Immature natural killer cell (primary cell): ENCODE measurements around the gene NUP88. TPM values are rescaled to one million over a fixed set of nuclear protein-coding genes. Genes with fewer than 3 reads are reported as not detected.
A peak's percentile ranks its signal among the peaks of the same experiment; 100 is the strongest.

Experiments
- DNase-seq, 3 donors: peaks; one replicate each; pipeline ENCODE4 v3.0.0; 2022; ENCODE audit warnings: mixed read lengths in 1 of 3
- H3K27ac Mint-ChIP-seq, 6 donors: one replicate each; pipeline ENCODE4 v1.8.0; 2020; ENCODE audit warnings: mixed read lengths in 6 of 6, mild to moderate bottlenecking in 5 of 6, inconsistent platforms in 4 of 6, moderate library complexity in 3 of 6
- H3K27me3 Mint-ChIP-seq, 3 donors: one replicate each; pipeline ENCODE4 v1.8.0; 2020 to 2021; ENCODE audit warnings: low read depth in 3 of 3, mild to moderate bottlenecking in 3 of 3, mixed read lengths in 3 of 3, moderate library complexity in 3 of 3, inconsistent platforms in 1 of 3
- H3K36me3 Mint-ChIP-seq, 3 donors: one replicate each; pipeline ENCODE4 v1.8.0; 2020; ENCODE audit warnings: mixed read lengths in 3 of 3, inconsistent platforms in 2 of 3, mild to moderate bottlenecking in 2 of 3
- H3K4me1 Mint-ChIP-seq, 2 donors: one replicate each; pipeline ENCODE4 v1.8.0; 2020; ENCODE audit warnings: inconsistent platforms in 2 of 2, mild to moderate bottlenecking in 2 of 2, mixed read lengths in 2 of 2, moderate library complexity in 1 of 2
- H3K4me3 Mint-ChIP-seq, 5 donors: one replicate each; pipeline ENCODE4 v1.8.0; 2020; ENCODE audit warnings: mild to moderate bottlenecking in 5 of 5, mixed read lengths in 5 of 5, inconsistent platforms in 3 of 5, moderate library complexity in 3 of 5
- H3K9me3 Mint-ChIP-seq, 6 donors: one replicate each; pipeline ENCODE4 v1.8.0; 2020; ENCODE audit warnings: mild to moderate bottlenecking in 6 of 6, mixed read lengths in 6 of 6, inconsistent platforms in 4 of 6, moderate library complexity in 3 of 6
- polyA plus RNA-seq, 3 donors: library from polyadenylated mRNA; unstranded; fragments of 300-500 nt; fragmentation: Illumina TruSeq; gene quantifications; one replicate each; pipeline ENCODE4 v1.2.3, GENCODE V29; 2021

The NUP88 gene
- polyA plus RNA-seq, 3 donors from 2014 or later: 73.7 to 93.1 (median 77.7) TPM

DNA sequence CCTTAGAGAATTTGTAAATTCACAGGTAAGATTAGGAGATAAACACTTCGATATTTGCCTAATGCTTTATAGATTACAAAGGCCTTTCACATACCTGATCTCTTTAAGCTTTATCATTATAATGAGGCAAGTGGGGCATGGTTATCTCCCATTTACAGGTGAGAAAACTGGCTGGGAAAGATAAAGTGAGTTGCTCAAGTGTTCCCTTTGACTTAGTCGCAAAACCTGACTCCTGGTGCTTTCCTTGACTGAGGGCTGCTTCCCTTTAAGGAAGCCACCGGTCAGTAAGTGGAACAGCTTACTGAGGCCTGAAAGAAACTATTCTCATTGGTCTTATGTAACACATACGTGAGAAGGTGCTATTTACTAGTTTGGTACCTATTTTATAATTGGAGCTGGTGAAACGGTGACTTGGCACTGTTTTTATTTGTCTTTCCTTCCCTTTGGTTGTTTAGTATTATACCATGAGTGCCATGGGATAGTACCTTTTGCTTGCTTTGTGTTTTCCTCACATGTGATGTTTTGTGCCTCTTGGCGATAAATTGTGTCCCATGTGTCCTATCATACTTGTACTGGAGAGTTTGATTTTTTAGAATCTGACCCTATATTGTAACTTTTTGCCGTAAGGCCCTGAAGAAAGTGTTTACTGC lies 57.2 kb downstream of the NUP88 start:
- Mint-ChIP-seq H3K36me3 (peaks cover 5 to 37% (median 18%) of the 10 kb centered on the region in 3 donors), H3K4me3 (no peak overlapping the region), H3K27me3 (peaks cover 2 to 3% (median 2%) of the 10 kb centered on the region in 3 donors), H3K4me1 (no peaks in the 10 kb centered on the region), H3K27ac (no peak overlapping the region), H3K9me3 (no peaks in the 10 kb centered on the region)
- DNase-seq: no peak

DNA sequence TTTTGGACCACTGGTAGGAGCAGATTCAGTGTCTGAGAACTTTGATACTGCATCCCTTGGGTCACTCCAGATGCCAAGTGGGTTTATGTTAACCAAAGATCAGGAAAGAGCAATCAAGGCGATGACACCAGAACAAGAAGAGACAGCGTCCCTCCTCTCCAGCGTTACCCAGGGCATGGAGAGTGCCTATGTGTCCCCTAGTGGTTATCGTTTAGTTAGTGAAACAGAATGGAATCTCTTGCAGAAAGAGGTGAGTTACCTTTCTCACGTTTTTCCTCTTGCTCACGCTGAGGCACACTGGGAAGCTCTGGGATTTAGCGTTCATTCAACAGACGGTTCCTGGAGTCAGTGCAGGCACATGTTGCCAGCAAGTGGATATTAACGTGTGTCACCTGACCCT lies 58.0 kb downstream of the NUP88 start:
- no peaks in the 10 kb centered on the region for H3K4me1 Mint-ChIP-seq
- H3K9me3 Mint-ChIP-seq: no peaks in the 10 kb centered on the region
- H3K36me3 Mint-ChIP-seq: peaks cover 5 to 37% (median 18%) of the 10 kb centered on the region in 3 donors
- peak overlapping the region in 1 of 6 donors; percentile 55 for H3K27ac Mint-ChIP-seq
- H3K4me3 Mint-ChIP-seq: no peak overlapping the region
- no peak for DNase-seq
- H3K27me3 Mint-ChIP-seq: peaks cover 2 to 3% (median 2%) of the 10 kb centered on the region in 3 donors

DNA sequence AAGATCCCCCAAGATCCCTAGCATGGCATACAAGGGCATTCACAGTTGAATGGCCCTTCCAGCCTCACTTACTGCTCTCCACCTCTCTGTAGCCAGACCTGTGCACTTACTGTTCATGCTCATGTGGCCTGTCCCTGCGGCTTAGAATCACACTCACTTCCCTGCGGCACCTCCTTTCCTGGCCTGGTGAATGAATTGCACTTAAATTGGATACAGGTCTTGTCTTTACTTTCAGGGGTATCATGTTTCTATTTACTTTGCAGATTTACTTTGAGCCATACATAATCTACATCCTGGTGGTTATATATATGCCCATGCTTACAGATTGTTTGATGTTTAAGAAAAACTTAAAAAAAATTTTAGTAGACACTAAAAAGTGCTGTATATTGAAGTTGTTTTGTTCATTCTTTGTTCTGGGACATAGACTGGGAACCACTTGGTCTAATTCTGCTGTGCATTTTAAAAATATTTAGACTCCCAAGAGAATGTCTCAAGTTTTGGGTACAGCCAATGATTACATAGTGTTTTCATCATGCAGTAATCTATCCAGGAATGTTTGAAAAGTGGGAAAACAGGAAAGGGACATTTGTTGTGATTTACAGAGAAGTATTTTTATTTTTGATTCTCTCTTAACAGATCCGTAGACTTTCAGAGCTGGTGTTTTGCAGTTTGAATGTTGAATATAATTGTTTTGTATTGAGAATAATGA lies 63.9 kb downstream of the NUP88 start:
- Mint-ChIP-seq H3K27me3 (peaks cover 2 to 5% (median 2%) of the 10 kb centered on the region in 3 donors), H3K9me3 (no peaks in the 10 kb centered on the region), H3K27ac (peak overlapping the region in 3 of 6 donors; percentile 43 to 55 (median 50)), H3K4me1 (no peaks in the 10 kb centered on the region), H3K36me3 (peaks cover 16 to 32% (median 21%) of the 10 kb centered on the region in 3 donors), H3K4me3 (no peak overlapping the region)
- DNase-seq: no peak

DNA sequence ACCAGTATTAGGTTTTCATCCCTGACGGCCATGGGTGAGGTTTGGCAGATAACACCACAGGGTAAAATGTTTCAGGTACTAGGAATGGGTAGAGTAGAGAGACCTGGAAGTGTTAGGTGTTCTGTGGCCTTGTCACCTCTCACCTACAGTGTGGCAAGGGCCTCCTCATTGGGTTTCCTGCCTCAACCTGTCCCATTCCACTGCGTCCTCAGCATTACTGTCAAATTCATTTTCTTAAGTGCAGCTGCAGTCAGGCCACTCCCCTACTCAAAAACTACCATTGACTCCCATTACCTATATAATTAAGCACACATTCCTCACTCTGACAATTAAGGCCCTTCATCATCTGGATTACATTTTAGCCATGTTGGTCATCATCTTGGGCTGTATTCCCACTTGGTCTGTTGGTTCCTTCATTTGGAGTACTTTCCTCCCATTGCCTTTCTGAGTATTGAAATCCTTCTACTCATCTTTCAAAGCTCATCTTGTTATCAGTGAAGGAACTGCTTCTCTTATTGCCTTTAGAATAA lies 64.5 kb downstream of the NUP88 start:
- DNase-seq: no peak
- peak overlapping the region in 3 of 6 donors; percentile 17 to 55 (median 43) for H3K27ac Mint-ChIP-seq
- H3K27me3 Mint-ChIP-seq: peaks cover 0 to 5% (median 2%) of the 10 kb centered on the region in 3 donors
- H3K4me1 Mint-ChIP-seq: no peaks in the 10 kb centered on the region
- peaks cover 18 to 28% (median 23%) of the 10 kb centered on the region in 3 donors for H3K36me3 Mint-ChIP-seq
- H3K9me3 Mint-ChIP-seq: no peaks in the 10 kb centered on the region
- no peak overlapping the region for H3K4me3 Mint-ChIP-seq

DNA sequence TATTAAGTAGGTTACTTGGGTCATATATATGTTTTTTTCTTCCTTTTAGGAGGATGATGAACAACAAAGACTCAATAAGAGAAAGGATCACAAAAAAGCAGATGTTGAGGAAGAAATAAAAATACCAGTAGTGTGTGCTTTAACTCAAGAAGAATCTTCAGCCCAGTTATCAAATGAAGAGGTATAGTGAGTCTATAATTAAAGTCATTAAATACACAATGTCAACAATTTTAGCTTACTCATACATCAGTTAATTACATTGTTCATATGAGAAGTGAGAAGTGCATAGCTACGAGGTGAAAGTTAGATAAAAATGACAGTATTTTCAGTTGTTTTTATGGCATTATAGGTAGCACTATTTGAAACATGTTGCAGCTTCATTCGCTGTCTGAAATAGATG lies 65.2 kb downstream of the NUP88 start:
- Mint-ChIP-seq H3K4me3 (no peak overlapping the region), H3K27me3 (peaks cover 0 to 5% (median 1%) of the 10 kb centered on the region in 3 donors), H3K36me3 (peaks cover 18 to 30% (median 23%) of the 10 kb centered on the region in 3 donors), H3K4me1 (no peaks in the 10 kb centered on the region), H3K27ac (peak overlapping the region in 2 of 6 donors; percentile 39 to 74), H3K9me3 (no peaks in the 10 kb centered on the region)
- no peak for DNase-seq

DNA sequence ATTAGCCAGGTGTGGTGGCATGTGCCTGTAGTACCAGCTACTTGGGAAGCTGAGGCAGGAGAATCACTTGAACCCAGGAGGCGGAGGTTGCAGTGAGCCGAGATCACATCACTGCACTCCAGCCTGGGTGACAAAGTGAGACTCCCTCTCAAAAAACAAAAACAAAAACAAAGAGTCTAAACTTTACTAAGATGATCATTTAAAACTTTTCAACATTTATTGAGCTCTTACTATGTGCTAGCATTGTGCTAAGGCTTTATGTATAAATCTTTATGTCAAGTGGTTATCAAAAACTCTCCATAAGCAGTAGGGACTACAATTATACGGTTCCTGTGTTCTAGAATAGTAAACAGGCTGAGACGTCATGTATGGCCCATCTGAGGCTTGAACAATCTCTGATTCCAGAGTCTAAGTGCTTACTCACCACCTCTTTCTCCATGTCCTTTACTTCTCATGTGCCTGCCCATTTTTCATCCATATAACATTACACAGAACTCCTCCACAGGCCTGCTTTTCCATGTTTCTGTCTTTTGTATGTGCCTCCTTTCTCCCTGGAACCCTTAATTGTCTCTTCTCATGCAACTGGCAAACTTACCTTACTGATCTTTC lies 66.7 kb downstream of the NUP88 start:
- no peak for DNase-seq
- Mint-ChIP-seq H3K4me1 (no peaks in the 10 kb centered on the region), H3K36me3 (peaks cover 18 to 39% (median 27%) of the 10 kb centered on the region in 3 donors), H3K4me3 (no peak overlapping the region), H3K27ac (peak overlapping the region in 1 of 6 donors; percentile 1), H3K9me3 (no peaks in the 10 kb centered on the region), H3K27me3 (peaks cover 0 to 5% (median 0%) of the 10 kb centered on the region in 3 donors)

DNA sequence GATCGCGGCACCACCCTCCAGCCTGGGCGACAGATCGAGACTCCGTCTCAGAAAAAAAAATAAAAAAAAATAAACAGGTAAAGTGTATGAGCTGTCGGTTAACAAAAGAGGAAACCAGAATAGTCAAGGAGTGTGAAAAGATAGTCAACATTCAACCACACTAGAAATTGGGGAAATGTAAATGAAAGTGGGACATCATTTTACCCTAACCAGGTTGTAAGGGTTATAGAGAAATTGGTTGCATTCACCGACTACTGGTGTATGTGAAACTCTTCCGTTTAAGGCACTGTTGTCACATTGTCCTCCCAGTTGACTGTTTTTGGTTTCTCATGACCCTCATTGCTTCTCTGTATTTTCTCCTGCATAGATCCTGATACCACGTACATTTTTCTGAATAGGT lies 74.5 kb downstream of the NUP88 start:
- no peak for DNase-seq
- Mint-ChIP-seq H3K27ac (peak overlapping the region in 5 of 6 donors; percentile 2 to 75 (median 5)), H3K36me3 (peaks cover 7 to 21% (median 8%) of the 10 kb centered on the region in 3 donors), H3K27me3 (peaks cover 0 to 3% (median 0%) of the 10 kb centered on the region in 3 donors), H3K4me1 (peaks cover 2 to 9% of the 10 kb centered on the region in 2 donors), H3K9me3 (no peaks in the 10 kb centered on the region), H3K4me3 (no peak overlapping the region)

Other genes starting within 250 kb of the NUP88 start
- gene ZNF594, start 227.8 kb downstream of the NUP88 start, polyA plus RNA-seq: 1 to 10 TPM in 1 of 3 donors, under 1 TPM in 1, not detected in 1; 0.54 to 2.1 TPM
- 1 to 10 TPM; 5.9 to 7.3 (median 6.5) TPM for gene SCIMP, start 184.8 kb downstream of the NUP88 start, polyA plus RNA-seq
- gene RABEP1, start 137.4 kb downstream of the NUP88 start, polyA plus RNA-seq: 10 to 100 TPM; 21.7 to 43.8 (median 27.8) TPM
- gene RPAIN, start 520 bp upstream of the NUP88 start, polyA plus RNA-seq: 10 to 100 TPM; 21.4 to 32.7 (median 22.5) TPM
- 100 to 1,000 TPM; 187 to 305 (median 226) TPM for gene C1QBP, start 19.5 kb upstream of the NUP88 start, polyA plus RNA-seq
- gene DHX33, start 49.3 kb upstream of the NUP88 start, polyA plus RNA-seq: 1 to 10 TPM in 1 of 3 donors, under 1 TPM in 2; 0.15 to 1.4 (median 0.81) TPM
- gene DERL2, start 66.5 kb upstream of the NUP88 start, polyA plus RNA-seq: 100 to 1,000 TPM; 101 to 111 (median 108) TPM
- gene MIS12, start 66.9 kb upstream of the NUP88 start, polyA plus RNA-seq: 10 to 100 TPM; 20.8 to 32.6 (median 24.1) TPM
- gene NLRP1, start 164.8 kb upstream of the NUP88 start, polyA plus RNA-seq: 10 to 100 TPM in 2 of 3 donors, 1 to 10 TPM in 1; 7.9 to 31.7 (median 10.5) TPM